Measurements from ENCODE around the gene CD44.
A peak's percentile ranks its signal among the peaks of the same experiment; 100 is the strongest.

The CD44 gene

DNA sequence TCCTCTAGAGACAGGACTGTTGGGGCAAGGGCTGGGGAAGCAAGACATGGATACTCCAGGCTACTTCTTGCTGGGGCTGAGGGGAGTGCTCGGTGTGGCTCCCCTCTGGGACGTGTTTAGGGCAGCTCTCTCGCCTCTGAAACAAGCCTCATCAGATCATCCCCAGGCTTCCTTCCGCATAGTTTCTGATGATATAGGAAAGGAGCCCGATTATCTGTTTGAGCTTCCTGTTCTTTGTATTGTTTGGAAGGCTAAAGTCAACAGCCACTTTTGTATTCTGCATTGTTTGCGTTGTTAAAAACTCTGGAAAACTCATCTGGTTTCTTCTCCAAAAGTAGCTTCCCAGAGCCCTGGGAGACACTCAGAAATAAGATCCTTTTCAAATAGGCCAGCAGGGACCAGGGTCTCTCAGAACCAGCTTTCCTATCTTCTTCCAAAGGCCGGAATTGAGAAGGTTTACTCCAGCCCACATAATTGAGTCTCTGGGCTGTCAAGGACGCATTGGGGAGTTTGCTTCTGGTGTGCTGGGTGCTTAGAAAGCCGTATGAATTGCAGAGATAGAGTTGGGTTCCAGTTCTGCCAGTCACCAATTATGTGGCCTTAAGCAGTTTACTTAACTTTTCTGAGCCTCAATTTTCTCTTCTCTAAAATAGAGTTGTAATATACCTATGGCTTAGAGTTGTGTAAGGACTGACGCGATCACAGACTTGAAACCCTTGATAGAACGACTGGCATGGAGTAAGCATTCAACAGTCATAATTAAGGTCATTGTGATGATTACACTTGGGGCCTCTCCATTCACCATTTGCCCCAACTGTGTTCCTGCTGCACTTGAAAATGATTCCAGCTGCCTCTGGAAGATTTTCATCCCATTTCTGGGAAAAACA, 19.1 kb downstream of the CD44 start:
- Histone ChIP-seq H3K4me3 (ENCODE audit: low read length) (no peak overlapping the region), H3K27me3 (ENCODE audit: control insufficient read depth, insufficient read depth, low read length) (no peaks in the 10 kb centered on the region), H3K4me1 (ENCODE audit: control insufficient read depth, insufficient read depth, low read length) (peaks cover 23% of the 10 kb centered on the region), H3K9ac (ENCODE audit: low read length) (no peak overlapping the region), H3K27ac (ENCODE audit: low read depth, low read length) (peak overlapping the region; percentile 18), H3K36me3 (ENCODE audit: control insufficient read depth, insufficient read depth, low read length) (no peaks in the 10 kb centered on the region)

GRCh38 chr11:35158701-35159510, 19.9 kb downstream of the CD44 start:
- no peak overlapping the region for H3K4me3 ChIP-seq (ENCODE audit: low read length)
- H3K27ac ChIP-seq (ENCODE audit: low read depth, low read length), result peak overlapping the region; percentile 0
- H3K36me3 ChIP-seq (ENCODE audit: control insufficient read depth, insufficient read depth, low read length), result no peaks in the 10 kb centered on the region
- H3K4me1 ChIP-seq (ENCODE audit: control insufficient read depth, insufficient read depth, low read length), result peaks cover 23% of the 10 kb centered on the region
- H3K9ac ChIP-seq (ENCODE audit: low read length), result no peak overlapping the region
- no peaks in the 10 kb centered on the region for H3K27me3 ChIP-seq (ENCODE audit: control insufficient read depth, insufficient read depth, low read length)

GRCh38 chr11:35160246-35160824, 21.4 kb downstream of the CD44 start:
- Histone ChIP-seq H3K4me1 (ENCODE audit: control insufficient read depth, insufficient read depth, low read length) (peaks cover 23% of the 10 kb centered on the region), H3K4me3 (ENCODE audit: low read length) (no peak overlapping the region), H3K27ac (ENCODE audit: low read depth, low read length) (no peak overlapping the region)

GRCh38 chr11:35160902-35161597, 22.1 kb downstream of the CD44 start:
- Histone ChIP-seq H3K27me3 (ENCODE audit: control insufficient read depth, insufficient read depth, low read length) (no peaks in the 10 kb centered on the region), H3K9ac (ENCODE audit: low read length) (no peak overlapping the region), H3K27ac (ENCODE audit: low read depth, low read length) (no peak overlapping the region), H3K36me3 (ENCODE audit: control insufficient read depth, insufficient read depth, low read length) (no peaks in the 10 kb centered on the region), H3K4me3 (ENCODE audit: low read length) (no peak overlapping the region), H3K4me1 (ENCODE audit: control insufficient read depth, insufficient read depth, low read length) (peaks cover 23% of the 10 kb centered on the region)

More at GRCh38 chr11:35160246-35160824, 21.4 kb downstream of the CD44 start:
- H3K27me3 ChIP-seq (ENCODE audit: control insufficient read depth, insufficient read depth, low read length), result no peaks in the 10 kb centered on the region
- no peak overlapping the region for H3K9ac ChIP-seq (ENCODE audit: low read length)
- no peaks in the 10 kb centered on the region for H3K36me3 ChIP-seq (ENCODE audit: control insufficient read depth, insufficient read depth, low read length)

- Histone ChIP-seq H3K27ac (ENCODE audit: low read depth, low read length) (no peak overlapping the region), H3K4me1 (ENCODE audit: control insufficient read depth, insufficient read depth, low read length) (peaks cover 35% of the 10 kb centered on the region), H3K27me3 (ENCODE audit: control insufficient read depth, insufficient read depth, low read length) (no peaks in the 10 kb centered on the region), H3K9ac (ENCODE audit: low read length) (no peak overlapping the region), H3K36me3 (ENCODE audit: control insufficient read depth, insufficient read depth, low read length) (no peaks in the 10 kb centered on the region), H3K4me3 (ENCODE audit: low read length) (no peak overlapping the region)
Observed at GRCh38 chr11:35162745-35163144, 23.8 kb downstream of the CD44 start.

GRCh38 chr11:35163209-35163608, 24.2 kb downstream of the CD44 start:
- no peak overlapping the region for H3K4me3 ChIP-seq (ENCODE audit: low read length)
- H3K36me3 ChIP-seq (ENCODE audit: control insufficient read depth, insufficient read depth, low read length), result no peaks in the 10 kb centered on the region
- no peak overlapping the region for H3K27ac ChIP-seq (ENCODE audit: low read depth, low read length)
- H3K4me1 ChIP-seq (ENCODE audit: control insufficient read depth, insufficient read depth, low read length), result peaks cover 32% of the 10 kb centered on the region
- H3K9ac ChIP-seq (ENCODE audit: low read length), result no peak overlapping the region
- H3K27me3 ChIP-seq (ENCODE audit: control insufficient read depth, insufficient read depth, low read length), result no peaks in the 10 kb centered on the region

DNA sequence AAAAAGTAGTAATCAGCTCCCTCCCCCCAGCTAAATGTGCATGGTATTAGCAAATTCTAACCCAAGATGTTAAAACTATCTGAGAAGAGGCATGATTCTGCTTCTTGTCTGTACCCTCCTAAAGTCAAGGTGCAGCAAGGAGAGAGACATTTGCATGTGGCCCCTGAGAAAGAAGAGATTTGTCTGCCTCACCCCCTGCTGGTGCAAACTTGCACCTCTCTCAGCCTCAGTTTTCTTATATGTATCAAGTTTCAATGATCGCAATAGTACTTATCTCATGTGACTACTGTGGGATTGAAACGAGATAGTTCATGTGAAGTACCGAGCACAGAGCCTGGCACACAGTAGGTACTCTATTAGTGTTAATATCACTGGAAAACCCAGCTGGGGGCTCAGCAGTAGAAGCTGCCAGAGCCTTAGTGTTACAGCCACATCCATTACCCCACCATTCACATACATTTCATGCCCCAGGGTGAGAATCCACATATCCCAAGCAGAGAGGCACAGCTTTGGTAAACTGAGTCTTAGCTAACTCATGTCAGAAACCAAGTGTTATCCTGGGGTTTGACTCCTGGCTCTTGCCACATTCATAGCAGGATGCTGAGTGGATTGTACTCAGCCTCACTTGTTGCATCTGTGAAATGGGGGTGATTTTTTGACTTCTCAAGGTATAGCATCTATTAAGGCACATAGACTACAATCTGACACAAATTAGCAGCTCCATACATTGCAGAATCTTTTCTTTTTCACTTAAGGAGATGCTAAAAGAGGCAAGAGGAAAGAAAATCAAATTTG, 24.9 kb downstream of the CD44 start:
- Histone ChIP-seq H3K27me3 (ENCODE audit: control insufficient read depth, insufficient read depth, low read length) (no peaks in the 10 kb centered on the region), H3K36me3 (ENCODE audit: control insufficient read depth, insufficient read depth, low read length) (no peaks in the 10 kb centered on the region), H3K4me1 (ENCODE audit: control insufficient read depth, insufficient read depth, low read length) (peaks cover 26% of the 10 kb centered on the region), H3K9ac (ENCODE audit: low read length) (no peak overlapping the region), H3K4me3 (ENCODE audit: low read length) (no peak overlapping the region), H3K27ac (ENCODE audit: low read depth, low read length) (no peak overlapping the region)

- peaks cover 22% of the 10 kb centered on the region for H3K4me1 ChIP-seq (ENCODE audit: control insufficient read depth, insufficient read depth, low read length)
- no peak overlapping the region for H3K4me3 ChIP-seq (ENCODE audit: low read length)
- H3K27me3 ChIP-seq (ENCODE audit: control insufficient read depth, insufficient read depth, low read length), result no peaks in the 10 kb centered on the region
- H3K9ac ChIP-seq (ENCODE audit: low read length), result no peak overlapping the region
- H3K27ac ChIP-seq (ENCODE audit: low read depth, low read length), result no peak overlapping the region
- no peaks in the 10 kb centered on the region for H3K36me3 ChIP-seq (ENCODE audit: control insufficient read depth, insufficient read depth, low read length)
Observed at GRCh38 chr11:35165030-35165422, 26.1 kb downstream of the CD44 start.

- Histone ChIP-seq H3K4me1 (ENCODE audit: control insufficient read depth, insufficient read depth, low read length) (peaks cover 29% of the 10 kb centered on the region), H3K9ac (ENCODE audit: low read length) (no peak overlapping the region), H3K4me3 (ENCODE audit: low read length) (peak overlapping the region; percentile 5)
Observed at GRCh38 chr11:35165423-35166368, 26.7 kb downstream of the CD44 start.

DNA sequence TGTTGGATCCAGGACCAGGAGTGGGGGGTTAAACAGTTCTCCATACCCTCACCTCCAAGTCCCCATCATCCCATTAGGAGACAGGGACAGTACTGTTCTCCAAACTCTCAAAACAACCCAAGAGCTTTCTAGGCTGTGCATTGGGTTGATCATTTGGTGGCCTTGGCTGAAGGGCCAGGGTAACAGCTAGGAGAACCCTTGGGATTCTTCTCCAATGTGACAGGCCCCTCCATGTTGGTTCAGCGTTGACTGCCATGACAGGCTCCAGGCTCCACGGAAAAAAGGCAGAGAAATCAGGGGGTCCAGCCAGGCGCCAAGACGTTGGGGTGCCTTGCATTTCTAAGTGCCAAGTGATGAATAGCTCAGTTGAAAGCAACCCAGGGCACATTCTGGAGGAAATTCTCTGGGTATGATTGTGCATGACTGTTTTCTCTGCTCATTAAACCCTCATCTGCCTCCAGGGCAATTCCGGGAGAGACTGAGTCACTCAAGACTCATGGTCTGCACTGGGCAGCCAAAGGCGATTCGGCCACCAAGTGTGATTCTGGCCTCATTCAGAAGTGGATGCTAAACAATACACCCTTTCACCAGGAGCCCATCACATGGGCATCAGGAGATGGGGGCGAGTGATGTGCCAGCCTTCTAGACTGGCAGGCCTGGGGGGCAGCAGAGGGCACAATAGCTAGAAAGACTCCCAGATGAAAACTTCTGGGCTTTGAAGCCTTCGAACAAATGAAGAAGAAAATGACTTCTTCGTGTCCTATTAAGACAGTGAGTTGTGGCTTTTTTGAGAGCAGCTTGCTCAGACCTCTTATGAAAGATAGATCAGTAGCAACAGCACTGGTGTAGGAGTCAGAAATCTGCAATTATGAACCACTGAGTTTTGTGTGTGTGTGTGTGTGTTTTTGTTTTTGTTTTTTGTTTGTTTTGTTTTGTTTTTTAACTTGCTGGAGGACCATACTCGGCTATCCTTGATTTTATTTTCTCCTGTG, 27.7 kb downstream of the CD44 start:
- no peak overlapping the region for H3K9ac ChIP-seq (ENCODE audit: low read length)
- peak overlapping the region; percentile 5 for H3K4me3 ChIP-seq (ENCODE audit: low read length)
- H3K36me3 ChIP-seq (ENCODE audit: control insufficient read depth, insufficient read depth, low read length), result no peaks in the 10 kb centered on the region
- peak overlapping the region; percentile 69 for H3K27ac ChIP-seq (ENCODE audit: low read depth, low read length)
- H3K4me1 ChIP-seq (ENCODE audit: control insufficient read depth, insufficient read depth, low read length), result peaks cover 28% of the 10 kb centered on the region
- no peaks in the 10 kb centered on the region for H3K27me3 ChIP-seq (ENCODE audit: control insufficient read depth, insufficient read depth, low read length)

More at GRCh38 chr11:35165423-35166368, 26.7 kb downstream of the CD44 start:
- Histone ChIP-seq H3K36me3 (ENCODE audit: control insufficient read depth, insufficient read depth, low read length) (no peaks in the 10 kb centered on the region), H3K27me3 (ENCODE audit: control insufficient read depth, insufficient read depth, low read length) (no peaks in the 10 kb centered on the region), H3K27ac (ENCODE audit: low read depth, low read length) (peak overlapping the region; percentile 69)
